BE2C (cell line): ENCODE results near the gene ERGIC1.
A peak's percentile ranks its signal among the peaks of the same experiment; 100 is the strongest.

Experiments
- DNase-seq: peaks from one replicate; pipeline ENCODE4 v3.0.0-alpha.2; 2020
- H3K27me3 ChIP-seq: fragments of 250-450 bp; sonication (Bioruptor Pico); 2 replicates; pipeline ENCODE4 v1.5.1; 2020; ENCODE audit warnings: mild to moderate bottlenecking
- H3K36me3 ChIP-seq: fragments of 250-450 bp; sonication (Bioruptor Pico); 2 replicates; pipeline ENCODE4 v1.5.1; 2020; ENCODE audit warnings: mild to moderate bottlenecking
- H3K4me1 ChIP-seq: fragments of 250-450 bp; sonication (Bioruptor Pico); 2 replicates; pipeline ENCODE4 v1.5.1; 2020
- H3K4me3 ChIP-seq: 2 replicates; pipeline ENCODE4 v1.5.1; 2011; ENCODE audit warnings: low read depth, low read length
- H3K9me3 ChIP-seq: fragments of 250-450 bp; sonication (Bioruptor Pico); 2 replicates; pipeline ENCODE4 v1.5.1; 2020
- TF ChIP-seq, protein P1 (sequence below): IDR thresholded peaks from 2 replicates; pipeline ENCODE4 v1.5.1; 2012; ENCODE audit warnings: mild to moderate bottlenecking, low read depth, low read length

The ERGIC1 gene

DNA sequence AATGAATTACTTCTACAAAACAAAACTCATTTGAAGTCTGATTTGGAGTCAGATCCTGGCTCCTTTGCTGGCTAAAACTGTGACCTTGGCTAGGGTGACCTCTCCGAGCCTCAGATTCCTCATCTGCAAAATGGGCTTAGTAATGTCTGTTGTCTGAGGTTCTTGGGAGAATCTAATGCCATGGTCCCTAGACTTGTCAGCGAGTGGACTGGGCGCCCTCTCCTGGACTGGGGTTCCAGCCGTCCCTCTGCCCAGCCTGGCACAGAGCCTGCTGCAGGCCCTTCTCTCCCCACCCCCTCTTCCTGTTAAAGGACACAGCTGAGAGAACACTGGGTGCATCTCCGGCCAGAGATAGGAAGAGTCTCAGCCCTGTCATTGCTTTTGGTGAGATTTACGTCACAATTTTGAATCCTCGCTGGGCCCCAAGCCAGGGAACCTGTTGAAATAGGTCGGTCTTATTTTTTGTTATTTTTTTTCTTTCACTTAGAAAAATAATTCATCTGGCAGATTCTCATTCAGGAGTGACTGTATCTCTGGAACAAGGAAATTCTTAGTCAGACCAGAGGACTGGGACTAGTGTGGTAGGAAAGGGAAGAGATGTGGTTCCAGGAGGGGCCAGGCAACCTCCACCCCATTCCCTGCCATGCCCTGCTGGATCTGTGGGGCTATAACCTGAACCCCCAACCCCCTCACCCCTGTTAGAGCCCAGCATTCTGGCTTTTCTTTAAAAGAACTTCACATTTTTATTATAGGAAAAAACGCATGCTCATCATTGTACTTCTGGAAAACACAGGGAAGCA, 77.0 kb downstream of the ERGIC1 start:
- no peaks in the 10 kb centered on the region for H3K9me3 ChIP-seq
- H3K4me1 ChIP-seq, result no peaks in the 10 kb centered on the region
- TF ChIP-seq, protein P1, sequence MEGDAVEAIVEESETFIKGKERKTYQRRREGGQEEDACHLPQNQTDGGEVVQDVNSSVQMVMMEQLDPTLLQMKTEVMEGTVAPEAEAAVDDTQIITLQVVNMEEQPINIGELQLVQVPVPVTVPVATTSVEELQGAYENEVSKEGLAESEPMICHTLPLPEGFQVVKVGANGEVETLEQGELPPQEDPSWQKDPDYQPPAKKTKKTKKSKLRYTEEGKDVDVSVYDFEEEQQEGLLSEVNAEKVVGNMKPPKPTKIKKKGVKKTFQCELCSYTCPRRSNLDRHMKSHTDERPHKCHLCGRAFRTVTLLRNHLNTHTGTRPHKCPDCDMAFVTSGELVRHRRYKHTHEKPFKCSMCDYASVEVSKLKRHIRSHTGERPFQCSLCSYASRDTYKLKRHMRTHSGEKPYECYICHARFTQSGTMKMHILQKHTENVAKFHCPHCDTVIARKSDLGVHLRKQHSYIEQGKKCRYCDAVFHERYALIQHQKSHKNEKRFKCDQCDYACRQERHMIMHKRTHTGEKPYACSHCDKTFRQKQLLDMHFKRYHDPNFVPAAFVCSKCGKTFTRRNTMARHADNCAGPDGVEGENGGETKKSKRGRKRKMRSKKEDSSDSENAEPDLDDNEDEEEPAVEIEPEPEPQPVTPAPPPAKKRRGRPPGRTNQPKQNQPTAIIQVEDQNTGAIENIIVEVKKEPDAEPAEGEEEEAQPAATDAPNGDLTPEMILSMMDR, result peak; percentile 32
- peak; percentile 45 for DNase-seq
- no peak overlapping the region for H3K4me3 ChIP-seq
- H3K27me3 ChIP-seq, result no peaks in the 10 kb centered on the region
- peaks cover 11% of the 10 kb centered on the region for H3K36me3 ChIP-seq

DNA sequence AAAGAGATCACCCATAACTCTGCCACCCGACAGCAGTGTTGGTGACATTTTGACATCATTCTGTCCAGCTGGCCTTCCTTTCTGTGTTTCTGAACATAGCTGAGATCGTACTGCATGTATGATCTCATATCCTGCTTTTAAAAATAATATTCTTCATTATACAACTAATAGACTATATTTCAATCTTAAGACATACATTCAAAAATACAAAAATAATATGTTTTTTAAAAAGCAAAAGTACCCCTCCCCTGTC, 77.5 kb downstream of the ERGIC1 start:
- TF ChIP-seq, protein P1, result no peak
- Histone ChIP-seq H3K4me3 (no peak overlapping the region), H3K27me3 (no peaks in the 10 kb centered on the region), H3K4me1 (no peaks in the 10 kb centered on the region), H3K9me3 (no peaks in the 10 kb centered on the region), H3K36me3 (peaks cover 11% of the 10 kb centered on the region)
- no peak for DNase-seq

DNA sequence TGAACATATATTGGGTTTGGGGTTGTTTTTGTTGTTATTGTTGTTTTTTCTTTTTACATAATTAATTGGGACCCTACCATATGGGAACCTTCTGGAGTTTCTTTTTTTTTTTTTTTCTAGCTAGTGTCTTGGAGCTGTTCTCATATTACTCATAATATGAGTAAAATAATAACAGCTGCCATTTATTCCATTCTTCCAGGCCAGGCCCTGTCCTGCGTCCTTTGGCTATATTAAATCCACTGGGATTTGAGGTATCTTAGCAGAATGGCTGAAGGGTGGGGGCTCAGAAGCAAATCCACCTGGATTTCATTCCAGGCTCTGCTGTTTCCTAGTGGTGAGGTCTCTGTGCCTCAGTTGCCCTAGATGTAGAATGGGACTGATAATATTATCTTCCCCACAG, 77.9 kb downstream of the ERGIC1 start:
- H3K4me1 ChIP-seq, result no peaks in the 10 kb centered on the region
- DNase-seq, result no peak
- H3K9me3 ChIP-seq, result no peaks in the 10 kb centered on the region
- no peak overlapping the region for H3K4me3 ChIP-seq
- no peaks in the 10 kb centered on the region for H3K27me3 ChIP-seq
- H3K36me3 ChIP-seq, result peaks cover 11% of the 10 kb centered on the region
- TF ChIP-seq, protein P1, result no peak

DNA sequence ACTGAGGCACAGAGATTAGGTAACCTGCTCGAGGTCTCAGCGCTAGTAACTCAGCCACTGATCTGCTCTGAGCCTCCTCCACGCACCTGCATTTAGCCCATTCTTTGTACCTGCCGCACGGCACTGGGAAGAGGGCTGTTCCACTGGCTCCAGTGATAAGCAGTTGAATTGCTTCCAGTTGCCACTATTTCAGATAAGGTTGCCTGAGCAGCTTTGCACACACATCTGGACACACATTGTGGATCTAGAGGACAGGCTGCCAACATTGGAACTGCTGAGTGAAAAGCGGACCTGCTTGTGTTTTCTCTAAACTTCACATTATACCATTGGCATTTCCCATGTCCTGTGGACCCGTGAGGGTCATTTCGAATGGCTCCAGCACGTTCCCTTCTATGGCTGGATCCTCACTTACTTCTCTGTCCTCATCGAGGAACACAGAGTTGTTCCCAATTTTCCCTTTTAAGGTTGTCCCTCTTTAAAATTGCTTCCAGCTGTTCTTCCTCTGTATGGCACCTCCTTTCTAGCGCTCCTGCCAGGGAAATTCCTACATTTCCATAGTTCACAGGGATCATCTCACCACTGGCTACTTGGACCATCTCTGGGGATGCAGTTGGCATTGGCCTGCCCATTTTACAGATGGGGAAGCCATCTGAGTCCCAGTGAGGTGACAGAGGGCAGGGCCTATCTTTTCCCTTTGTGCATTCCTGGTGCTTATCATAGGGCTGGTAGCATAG, 79.2 kb downstream of the ERGIC1 start:
- peaks cover 11% of the 10 kb centered on the region for H3K36me3 ChIP-seq
- no peak for DNase-seq
- TF ChIP-seq, protein P1, result no peak
- no peaks in the 10 kb centered on the region for H3K9me3 ChIP-seq
- H3K27me3 ChIP-seq, result no peaks in the 10 kb centered on the region
- H3K4me1 ChIP-seq, result no peaks in the 10 kb centered on the region
- no peak overlapping the region for H3K4me3 ChIP-seq

DNA sequence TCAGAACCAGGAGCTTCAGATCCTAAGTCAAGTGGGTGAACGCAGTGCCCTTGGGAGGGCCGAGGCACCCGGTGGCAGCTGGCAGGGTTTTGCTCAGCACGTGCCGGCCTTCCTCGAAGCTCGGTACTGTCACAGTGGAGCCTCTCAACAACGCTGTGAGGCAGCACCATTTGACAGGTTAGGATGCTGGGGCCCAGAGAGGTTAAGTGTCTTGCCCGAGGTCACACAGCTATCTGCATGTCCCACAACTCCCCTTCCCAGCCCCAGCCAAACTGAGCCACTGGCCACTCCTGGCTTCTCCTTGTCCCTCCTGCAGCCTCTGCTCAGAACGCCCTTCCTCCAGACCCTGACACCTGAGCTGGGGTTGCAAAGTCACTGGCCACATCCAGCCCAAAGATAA, 81.5 kb downstream of the ERGIC1 start:
- no peak overlapping the region for H3K4me3 ChIP-seq
- H3K27me3 ChIP-seq, result no peaks in the 10 kb centered on the region
- H3K4me1 ChIP-seq, result no peaks in the 10 kb centered on the region
- DNase-seq, result no peak
- H3K9me3 ChIP-seq, result no peaks in the 10 kb centered on the region
- TF ChIP-seq, protein P1, result no peak
- peaks cover 18% of the 10 kb centered on the region for H3K36me3 ChIP-seq
